Measurements from ENCODE around the gene RIPPLY1.
"Not testable (repeated sequence)": the region's sequence is repeated elsewhere in the genome, so short reads cannot be mapped to it uniquely, and the experiment has no call there.

Gene RIPPLY1

DNA sequence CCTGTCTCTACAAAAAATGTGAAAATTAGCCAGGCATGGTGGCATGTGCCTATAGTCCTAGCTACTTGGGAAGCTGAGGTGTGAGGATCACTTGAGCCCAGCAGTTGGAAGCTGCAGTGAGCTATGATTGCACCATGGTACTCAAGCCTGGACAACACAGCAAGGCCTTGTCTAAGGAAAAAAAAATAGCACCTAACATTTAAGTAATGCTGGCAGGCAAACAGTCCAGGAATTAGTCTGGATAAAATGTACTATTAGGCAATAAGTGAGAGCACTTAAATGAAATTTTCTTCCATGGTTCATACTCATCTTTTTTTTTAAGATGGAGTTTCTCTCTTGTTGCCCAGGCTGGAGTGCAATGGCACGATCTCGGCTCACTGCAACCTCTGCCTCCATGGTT lies 30.3 kb downstream of the RIPPLY1 start:
- intact Hi-C loops (cut with DNase I); DNase-seq: not testable (repeated sequence)

DNA sequence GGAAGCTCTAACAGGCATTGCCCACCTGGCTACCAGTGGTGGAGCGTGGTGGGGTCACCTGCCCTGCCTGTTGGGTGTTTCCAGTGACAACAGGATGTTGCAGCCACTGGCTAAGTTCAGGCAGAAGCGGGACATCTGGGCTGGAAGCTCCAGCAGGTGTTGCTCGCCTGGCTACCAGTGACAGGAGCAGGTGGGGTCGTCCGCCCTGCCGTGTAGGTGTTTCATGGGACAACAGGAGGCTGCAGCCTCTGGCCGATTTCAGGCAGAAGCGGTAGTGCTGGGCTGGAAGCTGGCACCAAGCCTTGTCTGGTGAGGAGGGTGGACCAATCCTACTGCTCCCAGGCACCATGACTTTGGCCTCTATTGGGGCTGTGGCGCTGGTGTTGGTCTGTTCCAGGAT lies 39.4 kb downstream of the RIPPLY1 start:
- intact Hi-C loops (cut with DNase I): no loop called here
- no peak for DNase-seq

DNA sequence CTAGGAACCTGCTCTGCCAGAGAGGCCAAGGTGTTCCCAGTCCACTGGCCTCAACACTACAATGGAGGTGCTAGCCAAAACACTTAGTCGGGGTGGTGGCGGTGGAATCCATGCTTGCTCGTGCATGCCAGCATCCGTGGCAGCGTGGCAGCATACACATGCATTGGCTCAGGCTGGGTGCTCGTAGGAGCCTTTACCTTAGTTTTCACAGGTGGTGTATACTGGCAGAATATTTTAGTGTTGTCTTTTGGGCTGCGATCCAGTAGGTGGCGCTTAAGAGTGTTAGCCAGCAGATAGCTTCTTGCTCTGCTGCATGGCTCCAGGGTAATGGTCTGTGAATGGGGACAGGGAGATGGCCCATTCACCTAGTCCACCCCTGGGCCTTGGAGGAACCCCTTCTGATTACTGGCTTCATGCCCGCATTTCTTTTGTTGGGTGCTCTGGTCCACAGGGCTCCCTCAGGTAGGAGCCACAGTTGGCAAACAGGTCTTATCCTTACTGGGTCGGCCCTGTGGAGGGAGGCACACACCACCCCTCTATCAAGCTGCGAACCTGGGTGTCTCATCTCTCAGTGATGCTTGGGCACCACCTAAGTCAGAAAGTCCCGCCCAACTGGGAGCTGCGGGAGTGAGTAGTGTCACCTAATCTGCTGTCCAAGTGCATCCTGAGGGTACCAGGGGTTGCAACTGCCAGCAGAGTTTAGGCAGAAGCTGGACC lies 40.0 kb downstream of the RIPPLY1 start:
- intact Hi-C loops (cut with DNase I): no loop called here
- DNase-seq: peak in 5 of 42 donors; percentile 0 to 20 (median 9)
